ENCODE results near the gene TRIM9.

DNA sequence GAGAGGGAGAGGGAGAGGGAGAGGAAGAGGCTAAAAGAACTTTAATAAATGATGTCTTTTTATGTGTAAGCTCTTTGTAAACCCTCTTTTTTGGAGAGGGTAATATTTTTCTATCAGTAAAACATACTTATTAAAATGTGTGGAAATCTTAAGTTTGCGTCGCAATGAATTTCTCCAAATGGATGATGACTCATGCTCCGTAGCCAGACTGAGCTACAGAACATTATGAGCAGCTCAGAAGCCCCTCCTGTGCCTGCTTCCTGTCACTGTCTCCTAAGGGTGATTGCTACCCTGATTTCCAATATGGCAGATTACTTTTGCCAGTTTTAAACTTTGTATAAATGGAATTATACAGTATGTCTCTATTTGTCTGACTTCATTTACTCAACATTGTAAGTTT lies 137.6 kb downstream of the TRIM9 start:
- no peak for TF ChIP-seq POLR2A (IDR thresholded peaks at IDR 0.05)
- TF ChIP-seq, protein P1, sequence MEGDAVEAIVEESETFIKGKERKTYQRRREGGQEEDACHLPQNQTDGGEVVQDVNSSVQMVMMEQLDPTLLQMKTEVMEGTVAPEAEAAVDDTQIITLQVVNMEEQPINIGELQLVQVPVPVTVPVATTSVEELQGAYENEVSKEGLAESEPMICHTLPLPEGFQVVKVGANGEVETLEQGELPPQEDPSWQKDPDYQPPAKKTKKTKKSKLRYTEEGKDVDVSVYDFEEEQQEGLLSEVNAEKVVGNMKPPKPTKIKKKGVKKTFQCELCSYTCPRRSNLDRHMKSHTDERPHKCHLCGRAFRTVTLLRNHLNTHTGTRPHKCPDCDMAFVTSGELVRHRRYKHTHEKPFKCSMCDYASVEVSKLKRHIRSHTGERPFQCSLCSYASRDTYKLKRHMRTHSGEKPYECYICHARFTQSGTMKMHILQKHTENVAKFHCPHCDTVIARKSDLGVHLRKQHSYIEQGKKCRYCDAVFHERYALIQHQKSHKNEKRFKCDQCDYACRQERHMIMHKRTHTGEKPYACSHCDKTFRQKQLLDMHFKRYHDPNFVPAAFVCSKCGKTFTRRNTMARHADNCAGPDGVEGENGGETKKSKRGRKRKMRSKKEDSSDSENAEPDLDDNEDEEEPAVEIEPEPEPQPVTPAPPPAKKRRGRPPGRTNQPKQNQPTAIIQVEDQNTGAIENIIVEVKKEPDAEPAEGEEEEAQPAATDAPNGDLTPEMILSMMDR (IDR thresholded peaks at IDR 0.05), result no peak

Measured in right lobe of liver (tissue), 4 donors.